Spleen (tissue), 11 donors: Measurements from ENCODE around the gene IL17RB. TPM values are rescaled to one million over a fixed set of nuclear protein-coding genes. Genes with fewer than 3 reads are reported as not detected.

ENCODE experiments used
- DNase-seq: peaks from one replicate; pipeline ENCODE4 v3.0.0-alpha.2; 2020
- H3K27ac ChIP-seq, 8 donors: fragments of 200-600 bp; sonication (generic) in 7 of 8; 1 replicate in 4 of 8; 2 replicates in 4 of 8; pipeline versions ENCODE4 v1.5.0 to v1.8.0; 2016 to 2021; ENCODE audit warnings: inconsistent platforms in 4 of 8, mild to moderate bottlenecking in 4 of 8, moderate library complexity in 1 of 8
- H3K27me3 ChIP-seq, 7 donors: fragments of 200-600 bp; sonication (generic) in 6 of 7; replicated peaks in 1 of 7; 1 replicate in 4 of 7; 2 replicates in 3 of 7; pipeline versions ENCODE4 v1.5.0 to v1.8.0; 2016 to 2021; ENCODE audit warnings: inconsistent platforms in 3 of 7, mild to moderate bottlenecking in 1 of 7
- H3K36me3 ChIP-seq, 6 donors: fragments of 200-600 bp; sonication (generic) in 5 of 6; 1 replicate in 4 of 6; 2 replicates in 2 of 6; pipeline versions ENCODE4 v1.5.0 to v1.8.0; 2016 to 2021; ENCODE audit warnings: inconsistent platforms in 2 of 6
- H3K4me1 ChIP-seq, 6 donors: fragments of 200-600 bp; sonication (generic) in 5 of 6; 1 replicate in 3 of 6; 2 replicates in 3 of 6; pipeline versions ENCODE4 v1.5.0 to v1.8.0; 2016 to 2021; ENCODE audit warnings: inconsistent platforms in 3 of 6
- H3K4me3 ChIP-seq, 8 donors: fragments of 200-600 bp; sonication (generic) in 7 of 8; 1 replicate in 4 of 8; 2 replicates in 4 of 8; pipeline versions ENCODE4 v1.5.0 to v1.8.0; 2016 to 2021; ENCODE audit warnings: inconsistent platforms in 4 of 8, mild to moderate bottlenecking in 4 of 8, moderate library complexity in 2 of 8
- H3K9me3 ChIP-seq, 8 donors: fragments of 200-600 bp; sonication (generic) in 7 of 8; 1 replicate in 4 of 8; 2 replicates in 4 of 8; pipeline versions ENCODE4 v1.5.0 to v1.8.0; 2016 to 2021; ENCODE audit warnings: inconsistent platforms in 4 of 8
- POLR2A ChIP-seq, 3 donors: fragments of 450-650 bp; IDR thresholded peaks; one replicate each; pipeline ENCODE4 v1.5.1; 2017; ENCODE audit warnings: antibody characterized with exemption in 3 of 3, mild to moderate bottlenecking in 1 of 3
- POLR2AphosphoS5 ChIP-seq, 3 donors: sonication (generic); formaldehyde crosslinking; IDR thresholded peaks; one replicate each; pipeline ENCODE4 v1.5.1; 2017; ENCODE audit warnings: antibody characterized with exemption in 3 of 3
- WGBS, 5 donors: extraction: QIAGEN DNeasy Blood & Tissue Kit in 3 of 5; methylation state at CpG; one replicate each; pipeline versions ENCODE4 v1.1.5 to v1.1.7; 2013 to 2018; 5-methylcytosine and 5-hydroxymethylcytosine counted together
- intact Hi-C: fragments of 100-400 bp; cut with DNase I; formaldehyde crosslinking; loops from one replicate; pipeline ENCODE4 v1.15.0; 2023; ENCODE audit warnings: low total_unique reads
- polyA plus RNA-seq, 3 donors: library from polyadenylated mRNA; stranded (reverse); fragments of 200-250 nt; gene quantifications; one replicate each; pipeline ENCODE4 v1.2.1, GENCODE V29; 2013
- small RNA-seq, 4 donors: library from RNA; depleted of rRNA; stranded (forward); fragments of <200 nt; gene quantifications; one replicate each; pipeline ENCODE3, GENCODE V24; 2016
- total RNA-seq, 7 donors: library from RNA; depleted of rRNA in 3 of 7; stranded (reverse); fragments of >200 nt in 3 of 7; fragmentation: NEBNext Ultra II Directional in 4 of 7; extraction: Animal tissue kit (Norgen Biotek cat#: 25700) in 4 of 7; gene quantifications; one replicate each; pipeline versions ENCODE4 v1.1.0 to v1.2.1, GENCODE V29; 2016 to 2021
- TF ChIP-seq, protein P1 (sequence below), 11 experiments: fragments of 200-600 bp in 7 of 11; fragments of 450-650 bp in 4 of 11; sonication (generic) in 4 of 11; IDR thresholded peaks in 8 of 11; conservative IDR thresholded peaks in 3 of 11; 1 replicate in 7 of 11; 2 replicates in 4 of 11; pipeline versions ENCODE4 v1.4.0 to v1.8.0; 2016 to 2021; ENCODE audit warnings: antibody characterized with exemption in 11 of 11, inconsistent platforms in 4 of 11, mild to moderate bottlenecking in 1 of 11
- donor health status: healthy with polysubstance abuse.
- donor health status: DM: no; HTN: no; CAD: no; lungs with moderate emphysema.
- donor health status: DM: no; HTN: no; CAD: no.
- donor health status: Bipolar disorder and iron deficiency.
- donor health status: healthy.
- donor health status: DM: no; HTN: no; CAD: no.
- donor health status: DM: yes; HTN: yes; CAD: no.

IL17RB gene
- total and polyA plus RNA-seq, 10 donors, result 0.13 to 0.59 (median 0.26) TPM; not detected in 2

DNA sequence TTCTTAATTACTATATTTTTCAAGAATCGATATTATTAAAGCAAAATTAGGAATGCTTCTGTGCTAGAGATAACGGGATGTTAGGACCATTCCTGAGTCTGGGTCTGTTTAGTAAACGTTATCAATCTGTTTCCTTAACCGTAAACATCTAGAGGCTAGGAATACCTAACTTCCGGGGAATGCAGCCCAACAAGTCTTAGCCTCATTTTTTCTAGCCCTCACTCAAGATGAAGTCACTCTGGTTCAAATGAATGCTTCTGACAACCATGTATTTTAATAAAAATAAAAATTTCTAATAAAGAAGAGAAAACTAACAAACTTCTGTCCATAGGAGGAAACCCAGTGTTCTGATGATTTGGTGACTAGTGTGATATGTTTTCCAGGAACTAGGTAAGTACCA is 56.3 kb downstream of the IL17RB start:
- no peak for DNase-seq
- H3K9me3 ChIP-seq, result peaks cover 0 to 10% (median 2%) of the 10 kb centered on the region in 8 donors
- intact Hi-C loops, result no loop called here
- peaks cover 0 to 40% (median 10%) of the 10 kb centered on the region in 7 donors for H3K27me3 ChIP-seq
- WGBS, 5 donors, result 81 to 90% (median 82%) methylated on average over 5 of the region's 5 CpGs
- TF ChIP-seq POLR2A (IDR thresholded peaks at IDR 0.05) (no peak), POLR2AphosphoS5 (IDR thresholded peaks at IDR 0.05) (no peak)
- TF ChIP-seq, protein P1, sequence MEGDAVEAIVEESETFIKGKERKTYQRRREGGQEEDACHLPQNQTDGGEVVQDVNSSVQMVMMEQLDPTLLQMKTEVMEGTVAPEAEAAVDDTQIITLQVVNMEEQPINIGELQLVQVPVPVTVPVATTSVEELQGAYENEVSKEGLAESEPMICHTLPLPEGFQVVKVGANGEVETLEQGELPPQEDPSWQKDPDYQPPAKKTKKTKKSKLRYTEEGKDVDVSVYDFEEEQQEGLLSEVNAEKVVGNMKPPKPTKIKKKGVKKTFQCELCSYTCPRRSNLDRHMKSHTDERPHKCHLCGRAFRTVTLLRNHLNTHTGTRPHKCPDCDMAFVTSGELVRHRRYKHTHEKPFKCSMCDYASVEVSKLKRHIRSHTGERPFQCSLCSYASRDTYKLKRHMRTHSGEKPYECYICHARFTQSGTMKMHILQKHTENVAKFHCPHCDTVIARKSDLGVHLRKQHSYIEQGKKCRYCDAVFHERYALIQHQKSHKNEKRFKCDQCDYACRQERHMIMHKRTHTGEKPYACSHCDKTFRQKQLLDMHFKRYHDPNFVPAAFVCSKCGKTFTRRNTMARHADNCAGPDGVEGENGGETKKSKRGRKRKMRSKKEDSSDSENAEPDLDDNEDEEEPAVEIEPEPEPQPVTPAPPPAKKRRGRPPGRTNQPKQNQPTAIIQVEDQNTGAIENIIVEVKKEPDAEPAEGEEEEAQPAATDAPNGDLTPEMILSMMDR (IDR thresholded peaks at IDR 0.05 in 8 of 11, conservative IDR thresholded peaks at IDR 0.05 in 3 of 11), result no peak
- no peak overlapping the region for H3K4me3 ChIP-seq
- no peaks in the 10 kb centered on the region for H3K36me3 ChIP-seq
- no peak overlapping the region for H3K27ac ChIP-seq
- no peaks in the 10 kb centered on the region for H3K4me1 ChIP-seq

- WGBS, 5 donors, result 83 to 96% (median 92%) methylated on average over 7 to 8 of the region's 8 CpGs
These were observed 67.0 kb downstream of the IL17RB start for GRCh38 chr3:53913401-53913800.

More at GRCh38 chr3:53913401-53913800, 67.0 kb downstream of the IL17RB start:
- TF ChIP-seq POLR2A (IDR thresholded peaks at IDR 0.05) (no peak), POLR2AphosphoS5 (IDR thresholded peaks at IDR 0.05) (no peak)
- TF ChIP-seq, protein P1 (IDR thresholded peaks at IDR 0.05 in 8 of 11, conservative IDR thresholded peaks at IDR 0.05 in 3 of 11), result no peak
- Histone ChIP-seq H3K4me3 (no peak overlapping the region), H3K36me3 (no peaks in the 10 kb centered on the region), H3K9me3 (peaks cover 0 to 2% (median 0%) of the 10 kb centered on the region in 8 donors), H3K27ac (no peak overlapping the region), H3K27me3 (peaks cover 0 to 25% (median 0%) of the 10 kb centered on the region in 7 donors), H3K4me1 (no peaks in the 10 kb centered on the region)
- intact Hi-C loops, result no loop called here
- DNase-seq, result no peak

Small RNAs within 50 kb of the gene (small RNA-seq; reads per million reads assigned to genes)
- 0 reads per million in 4 donors for gene AC012467.1

Other genes starting within 250 kb of the IL17RB start
- 1 to 10 TPM in 3 of 7 donors, under 1 TPM in 4; 0.43 to 4.9 (median 0.89) TPM for gene CHDH, start 149 bp upstream of the IL17RB start, total RNA-seq
- gene CHDH, start 149 bp upstream of the IL17RB start, polyA plus RNA-seq, result under 1 TPM; 0.19 to 0.32 (median 0.26) TPM
- 10 to 100 TPM; 22.5 to 33.7 (median 23.9) TPM for gene ACTR8, start 35.6 kb downstream of the IL17RB start, total RNA-seq
- 10 to 100 TPM; 10.5 to 14.9 (median 11.3) TPM for gene ACTR8, start 35.6 kb downstream of the IL17RB start, polyA plus RNA-seq
- 10 to 100 TPM; 28.4 to 52.1 (median 35.9) TPM for gene SELENOK, start 45.3 kb downstream of the IL17RB start, total RNA-seq
- gene SELENOK, start 45.3 kb downstream of the IL17RB start, polyA plus RNA-seq, result 10 to 100 TPM; 53.2 to 84.0 (median 53.4) TPM